BJ (cell line): ENCODE data around the gene CRABP2. TPM values are rescaled to one million over a fixed set of nuclear protein-coding genes. Genes with fewer than 3 reads are reported as not detected.

ENCODE experiments used
- CTCF ChIA-PET: fragments of 350-600 bp; formaldehyde crosslinking; extraction: SDS; loops from one replicate; lab custom pipeline; 2021; ENCODE audit warnings: antibody characterized with exemption, inconsistent platforms; lab: Yijun Ruan, JAX
- POLR2A ChIA-PET: fragments of 300-600 bp; sonication (Branson Sonifier 250); formaldehyde crosslinking; extraction: SDS; loops from one replicate; lab custom pipeline; 2021; ENCODE audit warnings: antibody characterized with exemption; lab: Charles Lee
- DNase-seq: peaks from one replicate; pipeline ENCODE4 v3.0.0-alpha.2; 2011; ENCODE audit warnings: low read depth
- H3K27me3 ChIP-seq: 2 replicates; pipeline ENCODE4 v1.6.0; 2011; ENCODE audit warnings: low read length; ENCODE audit not compliant: control insufficient read depth, insufficient read depth
- H3K36me3 ChIP-seq: 2 replicates; pipeline ENCODE4 v1.5.1; 2011; ENCODE audit warnings: low read length; ENCODE audit not compliant: control insufficient read depth, insufficient read depth
- H3K4me3 ChIP-seq: 2 replicates; pipeline ENCODE4 v1.5.1; 2011; ENCODE audit warnings: low read depth, mild to moderate bottlenecking, control low read depth, low read length
- CTCF ChIP-seq: IDR thresholded peaks from 2 replicates; pipeline ENCODE4 v1.5.1; 2011; ENCODE audit warnings: low read depth, mild to moderate bottlenecking, control low read depth, inconsistent platforms, low read length, moderate library complexity; ENCODE audit not compliant: insufficient read depth
- polyA plus RNA-seq: library from polyadenylated mRNA; depleted of rRNA; stranded (reverse); fragments of >200 nt; gene quantifications from 2 replicates; pipeline ENCODE4 v1.2.3, GENCODE V29; 2011

The CRABP2 gene
- polyA plus RNA-seq, 1 experiment = 75.9 TPM

- H3K36me3 ChIP-seq = peaks cover 19% of the 10 kb centered on the region
- no peak for TF ChIP-seq CTCF
- CTCF ChIA-PET = interaction anchor here (0.7 to 41.7 kb wide), 6 partner anchors 17 to 186 kb away, joined by 4 to 1556 read pairs (median 21); partner anchors contain the start of genes ISG20L2, METTL25B, NES and NTRK1
- no peak for DNase-seq
- POLR2A ChIA-PET = interaction anchor here (0.6 to 1.4 kb wide), 3 partner anchors 8 to 866 kb away, joined by 3 to 7 read pairs (median 3); no protein-coding TSS in a partner anchor
- H3K4me3 ChIP-seq = peak overlapping the region; percentile 58
- no peaks in the 10 kb centered on the region for H3K27me3 ChIP-seq
Measured at GRCh38 chr1:156704166-156704711, 1.1 kb downstream of the CRABP2 start.

- DNase-seq = no peak
- Histone ChIP-seq H3K4me3 (peak overlapping the region; percentile 58), H3K36me3 (peaks cover 24% of the 10 kb centered on the region), H3K27me3 (no peaks in the 10 kb centered on the region)
- POLR2A ChIA-PET = interaction anchor here (1.4 kb wide), 1 partner anchor 9 kb away, joined by 3 read pairs; no protein-coding TSS in a partner anchor
- TF ChIP-seq CTCF = peak; percentile 18; the same call in 1 of the 2 replicates
- CTCF ChIA-PET = interaction anchor here (5.6 to 41.7 kb wide), 3 partner anchors 16 to 43 kb away, joined by 34 to 1556 read pairs (median 286); partner anchors contain the start of genes ISG20L2, METTL25B and NES
Measured at GRCh38 chr1:156703741-156704140, 1.6 kb downstream of the CRABP2 start.

- no peak for TF ChIP-seq CTCF
- H3K4me3 ChIP-seq = peak overlapping the region; percentile 58
- POLR2A ChIA-PET = interaction anchor here (0.6 to 1.4 kb wide), 2 partner anchors 9 to 1732 kb away, joined by 3 to 11 read pairs; no protein-coding TSS in a partner anchor
- peaks cover 24% of the 10 kb centered on the region for H3K36me3 ChIP-seq
- CTCF ChIA-PET = interaction anchor here (15.3 to 41.7 kb wide), 3 partner anchors 11 to 24 kb away, joined by 286 to 1556 read pairs (median 1556); partner anchors contain the start of genes CRABP2, ISG20L2, METTL25B and NES
- H3K27me3 ChIP-seq = no peaks in the 10 kb centered on the region
- no peak for DNase-seq
Measured at GRCh38 chr1:156703336-156703735, 2.0 kb downstream of the CRABP2 start.

- peaks cover 24% of the 10 kb centered on the region for H3K36me3 ChIP-seq
- POLR2A ChIA-PET = no interaction called here
- no peak for DNase-seq
- no peak for TF ChIP-seq CTCF
- no peak overlapping the region for H3K4me3 ChIP-seq
- H3K27me3 ChIP-seq = no peaks in the 10 kb centered on the region
- CTCF ChIA-PET = interaction anchor here (1.0 to 41.7 kb wide), 4 partner anchors 13 to 190 kb away, joined by 3 to 1556 read pairs (median 780); partner anchors contain the start of genes CRABP2, ISG20L2, METTL25B and NES
Measured at GRCh38 chr1:156700736-156701531, 4.4 kb downstream of the CRABP2 start.

GRCh38 chr1:156698995-156699394 is 6.4 kb downstream of the CRABP2 start:
- no peak for DNase-seq
- Histone ChIP-seq H3K27me3 (no peaks in the 10 kb centered on the region), H3K36me3 (peaks cover 24% of the 10 kb centered on the region), H3K4me3 (no peak overlapping the region)
- TF ChIP-seq CTCF = no peak
- POLR2A ChIA-PET = no interaction called here
- CTCF ChIA-PET = interaction anchor here (31.9 to 41.7 kb wide), 2 partner anchors 12 to 15 kb away, joined by 1556 read pairs; partner anchors contain the start of genes CRABP2, ISG20L2, METTL25B and NES
